Common myeloid progenitor, CD34-positive (primary cell): Measurements from ENCODE around the gene GADD45A.
A peak's percentile ranks its signal among the peaks of the same experiment; 100 is the strongest.

ENCODE experiments used
- CTCF ChIA-PET: fragments of 350-600 bp; sonication (Branson Sonifier 250); formaldehyde crosslinking; loops from one replicate; lab custom pipeline; 2021; ENCODE audit warnings: antibody characterized with exemption; lab: Charles Lee
- POLR2A ChIA-PET: fragments of 350-600 bp; sonication (Branson Sonifier 250); formaldehyde crosslinking; loops from one replicate; lab custom pipeline; 2021; ENCODE audit warnings: antibody characterized with exemption; lab: Charles Lee
- DNase-seq, 3 donors: peaks; one replicate each; pipeline versions ENCODE4 v3.0.0 to v3.0.0-alpha.2; 2013
- H3K27ac ChIP-seq, 2 experiments: 1 replicate in 1 of 2; 2 replicates in 1 of 2; pipeline ENCODE4 v1.7.0; 2013; ENCODE audit warnings: inconsistent platforms in 2 of 2, low read length in 2 of 2, mild to moderate bottlenecking in 2 of 2, low read depth in 1 of 2, moderate library complexity in 1 of 2; ENCODE audit not compliant: severe bottlenecking in 2 of 2, insufficient read depth in 1 of 2, poor library complexity in 1 of 2
- H3K27me3 ChIP-seq, 5 experiments: replicated peaks in 2 of 5; 1 replicate in 3 of 5; 2 replicates in 2 of 5; pipeline versions ENCODE4 v1.6.1 to v1.7.0; 2013; ENCODE audit warnings: low read length in 4 of 5, mild to moderate bottlenecking in 2 of 5, moderate library complexity in 2 of 5, inconsistent platforms in 1 of 5; ENCODE audit not compliant: insufficient read depth in 5 of 5, control insufficient read depth in 4 of 5
- H3K36me3 ChIP-seq, 4 experiments: 1 replicate in 2 of 4; 2 replicates in 2 of 4; pipeline versions ENCODE4 v1.6.1 to v1.7.0; 2013; ENCODE audit warnings: low read length in 3 of 4, control low read depth in 1 of 4, mild to moderate bottlenecking in 1 of 4; ENCODE audit not compliant: control insufficient read depth in 4 of 4, insufficient read depth in 4 of 4
- H3K4me1 ChIP-seq, 4 experiments: 1 replicate in 3 of 4; 2 replicates in 1 of 4; pipeline versions ENCODE4 v1.6.1 to v1.7.1; 2013; ENCODE audit warnings: low read length in 3 of 4, mild to moderate bottlenecking in 3 of 4, control low read depth in 1 of 4, inconsistent platforms in 1 of 4, moderate library complexity in 1 of 4; ENCODE audit not compliant: control insufficient read depth in 4 of 4, insufficient read depth in 4 of 4; ENCODE audit errors: control extremely low read depth in 1 of 4
- H3K4me3 ChIP-seq, 7 experiments: 1 replicate in 4 of 7; 2 replicates in 3 of 7; pipeline versions ENCODE4 v1.5.1 to v1.7.0; 2013; ENCODE audit warnings: mild to moderate bottlenecking in 7 of 7, low read length in 6 of 7, moderate library complexity in 6 of 7, inconsistent platforms in 2 of 7, low read depth in 2 of 7, control low read depth in 1 of 7; ENCODE audit not compliant: insufficient read depth in 4 of 7, control insufficient read depth in 1 of 7; ENCODE audit errors: extremely low read depth in 1 of 7
- H3K9me3 ChIP-seq, 5 experiments: 1 replicate in 4 of 5; 2 replicates in 1 of 5; pipeline versions ENCODE4 v1.6.1 to v1.7.1; 2013; ENCODE audit warnings: low read length in 4 of 5, mild to moderate bottlenecking in 2 of 5, inconsistent platforms in 1 of 5, low read depth in 1 of 5, moderate library complexity in 1 of 5; ENCODE audit not compliant: control insufficient read depth in 4 of 5, insufficient read depth in 2 of 5; ENCODE audit errors: control extremely low read depth in 1 of 5
- WGBS: methylation state at CpG from one replicate; pipeline ENCODE4 v1.1.5; 2013; ENCODE audit not compliant: insufficient coverage; 5-methylcytosine and 5-hydroxymethylcytosine counted together

GADD45A gene

DNA sequence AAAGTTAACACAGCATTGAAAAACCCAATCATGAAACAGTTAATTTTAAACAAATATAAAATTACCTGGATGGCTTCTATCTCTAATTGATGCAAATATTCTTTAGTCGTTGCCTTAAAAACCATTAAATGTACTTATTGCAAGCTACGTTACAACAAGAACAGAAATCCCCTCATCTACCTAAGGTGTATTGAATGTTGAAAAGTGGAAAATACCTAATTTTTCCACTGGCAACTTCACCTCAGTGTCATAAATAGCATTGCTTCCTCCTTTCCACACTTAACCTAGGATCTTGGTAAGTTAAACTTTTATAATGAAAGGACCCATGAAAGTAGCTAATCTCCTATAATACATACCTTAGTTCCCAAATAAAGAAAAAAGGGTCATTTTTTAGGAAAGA, 5.4 kb downstream of the GADD45A start:
- Histone ChIP-seq H3K27ac (no peak overlapping the region), H3K36me3 (peaks cover 0 to 17% (median 7%) of the 10 kb centered on the region in 4 experiments), H3K4me1 (peaks cover 25 to 43% (median 33%) of the 10 kb centered on the region in 4 experiments), H3K4me3 (no peak overlapping the region), H3K9me3 (no peaks in the 10 kb centered on the region), H3K27me3 (no peaks in the 10 kb centered on the region)
- DNase-seq, result no peak
- CTCF ChIA-PET, result interaction anchor here (1.5 kb wide), 1 partner anchor 129 kb away, joined by 6 read pairs; no protein-coding TSS in a partner anchor
- POLR2A ChIA-PET, result no interaction called here
- WGBS, result no CpG with 5 or more reads among the region's 2 CpGs

DNA sequence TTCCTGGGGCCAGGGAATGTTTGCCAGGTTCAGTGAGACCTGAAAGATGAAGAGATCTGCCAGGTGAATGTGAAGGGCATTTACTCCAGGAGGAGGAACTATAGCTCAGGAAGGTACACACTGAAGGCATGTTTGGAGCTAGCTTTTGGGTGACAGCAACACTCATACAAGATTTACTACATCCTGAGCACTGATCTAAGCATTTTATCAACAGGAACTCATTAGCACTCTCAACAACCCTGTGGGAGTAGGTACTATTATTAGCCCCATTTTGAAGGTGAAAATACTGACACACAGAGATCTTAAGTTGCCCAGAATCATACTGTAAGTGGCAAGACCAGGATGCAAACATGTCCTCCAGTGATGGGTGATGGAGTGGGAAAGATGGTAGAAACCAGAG, 6.7 kb downstream of the GADD45A start:
- DNase-seq, result no peak

DNA sequence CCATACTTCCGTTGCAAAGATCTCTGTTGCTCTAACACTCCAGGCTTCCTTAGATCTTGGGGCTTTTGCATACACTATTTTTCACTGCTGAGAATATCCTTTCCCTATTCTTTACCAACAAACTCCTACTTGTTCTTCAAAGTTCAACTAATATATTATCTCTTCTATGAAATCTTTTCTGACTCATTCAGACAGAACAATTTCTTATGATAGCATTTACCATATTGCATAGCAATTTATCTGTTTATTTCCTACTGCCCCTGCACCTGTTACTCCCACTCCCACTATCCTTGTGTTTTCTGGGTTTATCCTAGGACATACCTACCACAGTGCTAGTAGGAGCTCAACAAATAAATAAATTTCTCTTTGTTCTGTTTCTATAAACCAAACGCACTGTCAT, 11.0 kb downstream of the GADD45A start:
- no peak overlapping the region for H3K4me3 ChIP-seq
- no peaks in the 10 kb centered on the region for H3K9me3 ChIP-seq
- peaks cover 0 to 5% (median 0%) of the 10 kb centered on the region in 4 experiments for H3K4me1 ChIP-seq
- no peaks in the 10 kb centered on the region for H3K36me3 ChIP-seq
- no peak overlapping the region for H3K27ac ChIP-seq
- WGBS, result 91% methylated on average over 1 of the region's 2 CpGs
- no peak for DNase-seq
- H3K27me3 ChIP-seq, result no peaks in the 10 kb centered on the region
- POLR2A ChIA-PET, result no interaction called here
- CTCF ChIA-PET, result no interaction called here

More for the DNA sequence above, 6.7 kb downstream of the GADD45A start:
- Histone ChIP-seq H3K27ac (no peak overlapping the region), H3K36me3 (peaks cover 0 to 17% (median 7%) of the 10 kb centered on the region in 4 experiments), H3K9me3 (no peaks in the 10 kb centered on the region), H3K4me1 (peaks cover 19 to 37% (median 28%) of the 10 kb centered on the region in 4 experiments), H3K27me3 (no peaks in the 10 kb centered on the region), H3K4me3 (no peak overlapping the region)
- CTCF ChIA-PET, result interaction anchor here (1.0 to 1.5 kb wide), 4 partner anchors 11 to 130 kb away, joined by 3 to 6 read pairs (median 4); no protein-coding TSS in a partner anchor
- POLR2A ChIA-PET, result no interaction called here

DNA sequence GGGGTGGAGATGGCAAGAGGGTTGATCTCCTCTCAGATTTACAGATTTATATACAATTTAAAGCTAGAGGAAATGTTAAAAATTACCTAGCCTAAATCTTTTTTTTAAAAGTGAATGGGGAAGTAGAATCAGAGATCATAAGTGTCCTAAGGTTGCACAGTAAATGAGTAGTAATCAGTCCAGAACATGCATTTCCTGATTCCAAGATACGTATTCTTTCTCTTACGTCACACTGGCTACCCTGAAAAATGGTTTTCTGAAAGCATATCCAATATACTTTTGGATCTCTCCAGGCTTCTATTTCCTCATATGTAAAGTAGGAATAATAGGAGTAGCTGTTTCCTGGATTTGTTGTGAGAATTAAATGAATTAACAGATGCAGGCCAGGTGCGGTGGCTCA, 11.7 kb downstream of the GADD45A start:
- Histone ChIP-seq H3K4me1 (peaks cover 0 to 5% (median 0%) of the 10 kb centered on the region in 4 experiments), H3K27me3 (no peaks in the 10 kb centered on the region), H3K9me3 (no peaks in the 10 kb centered on the region), H3K4me3 (no peak overlapping the region), H3K36me3 (no peaks in the 10 kb centered on the region), H3K27ac (no peak overlapping the region)
- CTCF ChIA-PET, result interaction anchor here (0.7 kb wide), 1 partner anchor 41 kb away, joined by 3 read pairs; no protein-coding TSS in a partner anchor
- 86% methylated on average over 1 of the region's 3 CpGs for WGBS
- POLR2A ChIA-PET, result no interaction called here
- DNase-seq, result peak in 2 of 3 donors; percentile 29 to 56

DNA sequence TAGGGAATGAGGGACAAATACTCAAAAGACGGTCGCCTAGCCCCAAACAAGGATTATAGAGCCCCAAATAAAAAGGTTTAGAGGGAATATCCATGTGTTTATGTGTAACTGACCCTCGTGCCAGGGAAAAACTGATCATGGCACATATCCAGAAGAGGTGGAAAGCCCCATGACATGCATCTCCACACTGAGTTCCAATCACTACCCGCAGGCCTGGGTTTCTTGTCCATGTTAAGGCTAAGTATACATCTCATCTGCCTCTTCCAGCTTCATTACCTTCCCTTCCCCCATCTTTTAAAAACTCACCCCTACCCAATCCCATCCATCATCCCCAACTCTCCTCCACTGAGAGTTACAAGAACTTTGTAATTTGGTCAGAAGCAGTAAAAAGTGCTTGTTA, 15.2 kb downstream of the GADD45A start:
- CTCF ChIA-PET, result interaction anchor here (1.0 kb wide), 1 partner anchor 58 kb away, joined by 4 read pairs; no protein-coding TSS in a partner anchor
- H3K27me3 ChIP-seq, result no peaks in the 10 kb centered on the region
- WGBS, result 98% methylated on average over 4 of the region's 4 CpGs
- H3K36me3 ChIP-seq, result no peaks in the 10 kb centered on the region
- no peak overlapping the region for H3K4me3 ChIP-seq
- no peak overlapping the region for H3K27ac ChIP-seq
- H3K4me1 ChIP-seq, result peaks cover 0 to under 1% (median 0%) of the 10 kb centered on the region in 4 experiments
- POLR2A ChIA-PET, result no interaction called here
- H3K9me3 ChIP-seq, result no peaks in the 10 kb centered on the region
- DNase-seq, result no peak

DNA sequence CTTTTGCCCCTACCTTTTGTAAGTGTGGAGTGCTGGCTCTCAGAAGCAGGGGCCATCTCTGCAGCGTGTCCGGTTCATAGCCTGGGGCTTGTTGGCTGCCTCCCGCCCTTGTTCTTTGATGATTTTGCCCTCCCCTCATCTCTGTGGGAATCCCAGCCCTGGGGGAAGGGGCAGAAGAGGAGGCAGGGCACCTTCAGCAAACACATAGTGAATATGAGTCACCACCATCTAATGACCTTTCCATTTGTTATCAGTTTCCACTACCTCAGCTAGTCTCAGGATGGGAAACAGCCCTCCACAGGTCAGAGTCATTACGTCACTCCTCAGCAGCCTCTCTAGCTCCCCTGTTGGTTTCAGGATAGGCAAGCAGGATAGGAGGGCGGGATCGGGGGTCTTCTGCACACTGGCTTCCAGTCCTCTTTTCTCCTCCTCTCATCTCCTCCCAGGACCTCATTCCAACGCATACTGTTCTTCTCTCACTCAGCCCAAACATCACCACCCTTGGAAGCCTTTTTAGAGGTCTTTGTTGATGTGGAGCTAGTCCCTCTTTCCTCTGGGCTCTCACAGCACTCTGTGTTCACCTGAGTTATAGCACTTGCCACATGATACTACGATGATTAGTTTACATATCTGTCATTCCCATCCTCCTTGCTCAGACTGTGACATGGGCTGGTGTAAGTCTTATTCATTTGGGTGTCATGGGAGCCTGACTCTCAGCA, 15.8 kb downstream of the GADD45A start:
- Histone ChIP-seq H3K9me3 (no peaks in the 10 kb centered on the region), H3K4me3 (no peak overlapping the region), H3K27me3 (no peaks in the 10 kb centered on the region), H3K36me3 (no peaks in the 10 kb centered on the region), H3K4me1 (no peaks in the 10 kb centered on the region), H3K27ac (no peak overlapping the region)
- ChIA-PET POLR2A (no interaction called here), CTCF (interaction anchor here (1.0 to 2.2 kb wide), 3 partner anchors 14 to 59 kb away, joined by 3 to 4 read pairs (median 4); no protein-coding TSS in a partner anchor)
- DNase-seq, result no peak
- 98% methylated on average over 5 of the region's 8 CpGs for WGBS

DNA sequence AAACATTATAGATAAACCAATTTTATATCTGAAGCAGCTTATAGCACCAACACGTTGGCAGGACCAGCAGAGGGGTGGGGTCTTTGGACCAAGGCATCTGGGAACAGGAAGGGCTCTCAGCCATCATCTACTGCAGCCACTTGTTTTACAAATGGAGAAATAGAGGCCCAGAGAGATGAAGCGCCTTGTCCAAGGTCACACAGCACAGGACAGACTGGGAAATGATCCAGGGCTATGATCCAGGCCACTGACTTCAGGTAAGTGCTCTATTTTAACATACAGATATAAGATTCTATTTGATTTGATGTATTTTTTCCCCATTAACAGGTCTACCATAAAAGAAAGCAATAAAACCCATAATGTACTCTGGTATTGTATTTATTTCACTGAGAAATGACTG, 16.9 kb downstream of the GADD45A start:
- H3K27me3 ChIP-seq, result no peaks in the 10 kb centered on the region
- no peaks in the 10 kb centered on the region for H3K4me1 ChIP-seq
- WGBS, result 100% methylated on average over 1 of the region's 2 CpGs
- no peaks in the 10 kb centered on the region for H3K36me3 ChIP-seq
- CTCF ChIA-PET, result interaction anchor here (1.2 to 2.2 kb wide), 3 partner anchors 10 to 58 kb away, joined by 3 to 4 read pairs (median 4); no protein-coding TSS in a partner anchor
- H3K4me3 ChIP-seq, result no peak overlapping the region
- DNase-seq, result no peak
- POLR2A ChIA-PET, result no interaction called here
- no peaks in the 10 kb centered on the region for H3K9me3 ChIP-seq
- no peak overlapping the region for H3K27ac ChIP-seq
